GM19351 (cell line): Measurements from ENCODE around the gene AKAP10.
"Not testable (repeated sequence)": the region's sequence is repeated elsewhere in the genome, so short reads cannot be mapped to it uniquely, and the experiment has no call there.

Experiments used
- ATAC-seq: cut with Tn5 transposase; IDR thresholded peaks from one replicate; pipeline ENCODE4 v1.9.1; 2021; ENCODE audit warnings: mild to moderate bottlenecking, moderate library complexity; ENCODE audit not compliant: unreplicated experiment

Gene AKAP10

DNA sequence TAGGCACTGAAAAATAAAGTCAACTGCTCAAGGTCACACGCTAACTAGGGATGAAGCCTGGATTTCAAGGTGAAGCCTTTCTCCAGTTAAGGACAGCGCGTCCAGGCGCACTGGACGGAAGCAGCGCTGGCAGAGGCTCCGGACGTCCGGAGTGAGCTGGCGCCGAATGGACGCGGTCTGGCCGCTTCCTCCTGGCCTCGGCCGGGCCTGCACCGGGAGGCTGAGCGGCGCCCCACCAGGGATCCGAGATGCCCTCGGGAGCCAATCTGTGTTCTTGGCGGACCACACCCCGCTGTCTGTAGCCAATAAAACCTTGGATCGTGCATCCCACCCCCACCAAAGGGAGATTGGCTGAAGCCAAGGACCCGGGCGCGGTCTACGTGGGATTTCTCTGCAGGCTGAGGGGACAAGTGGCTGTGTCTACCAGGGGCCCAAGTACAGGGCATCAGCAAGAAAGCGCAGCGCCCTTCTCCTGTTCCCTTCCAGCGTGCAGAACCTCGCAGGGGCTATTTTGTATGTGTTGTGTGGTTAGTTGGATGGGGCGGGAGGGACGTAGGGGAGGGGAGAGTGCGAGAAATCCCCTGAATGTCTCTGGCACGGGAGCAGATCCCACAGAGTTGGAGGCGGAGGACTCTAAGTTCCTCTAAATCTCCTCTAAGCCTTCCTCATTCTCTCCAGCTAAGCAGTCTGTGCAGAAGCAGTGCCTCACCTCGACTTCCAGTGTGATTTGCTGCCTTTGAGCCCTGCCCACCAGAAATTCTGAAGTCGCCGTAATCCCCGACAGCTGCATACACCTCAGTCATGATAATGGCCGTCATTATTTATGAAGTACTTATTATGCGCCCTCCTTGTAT, 2.5 kb upstream of the AKAP10 start:
- ATAC-seq: no peak

DNA sequence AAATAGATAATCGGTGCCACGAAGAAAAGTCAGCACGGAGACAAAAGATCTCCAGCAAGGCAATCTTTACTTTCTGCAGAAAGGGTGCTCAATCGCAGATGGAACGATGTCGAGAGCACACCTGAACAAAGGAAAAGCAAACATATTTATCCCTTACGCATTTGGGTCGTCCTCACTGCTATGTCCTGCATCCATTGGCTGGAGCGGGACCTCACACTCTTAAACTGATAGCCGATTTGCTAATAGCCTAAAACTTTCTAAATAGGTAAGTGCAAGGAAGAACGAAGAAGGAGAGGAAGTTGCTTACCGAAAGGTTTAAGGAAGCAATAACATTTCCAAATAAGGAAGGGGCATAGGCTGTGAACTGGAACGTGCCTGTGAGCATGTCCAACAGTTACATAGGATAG, 1.2 kb upstream of the AKAP10 start:
- ATAC-seq: no peak

DNA sequence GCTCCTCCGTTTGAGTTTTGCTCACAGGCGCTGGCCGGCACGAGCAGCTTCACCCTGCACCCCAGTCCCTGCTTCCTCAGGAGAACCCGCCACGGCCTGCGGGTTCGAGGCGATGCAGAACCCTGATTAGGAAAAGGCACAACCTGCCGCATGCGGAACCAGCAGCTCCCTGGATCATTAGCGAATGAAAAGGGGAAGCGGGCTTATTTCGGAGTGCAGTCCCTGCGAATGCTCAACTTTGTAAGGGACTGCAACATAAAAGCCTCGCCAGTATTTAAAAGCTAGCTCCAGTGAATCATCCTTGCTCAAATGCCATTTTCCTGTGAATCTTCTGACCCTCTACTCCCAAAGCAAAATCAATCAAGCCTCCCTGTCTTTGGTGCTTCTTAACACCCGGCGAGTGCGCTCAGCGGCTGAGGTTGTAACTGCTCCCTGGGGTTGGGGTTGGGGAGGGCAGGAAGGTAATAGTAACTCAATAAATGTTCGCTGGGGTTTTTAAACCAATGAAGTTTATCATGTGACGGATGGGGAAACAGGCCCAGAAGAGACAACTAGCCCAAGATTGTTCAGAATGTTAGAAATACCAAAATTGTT, 678 bp upstream of the AKAP10 start:
- peak; percentile 18 for ATAC-seq

DNA sequence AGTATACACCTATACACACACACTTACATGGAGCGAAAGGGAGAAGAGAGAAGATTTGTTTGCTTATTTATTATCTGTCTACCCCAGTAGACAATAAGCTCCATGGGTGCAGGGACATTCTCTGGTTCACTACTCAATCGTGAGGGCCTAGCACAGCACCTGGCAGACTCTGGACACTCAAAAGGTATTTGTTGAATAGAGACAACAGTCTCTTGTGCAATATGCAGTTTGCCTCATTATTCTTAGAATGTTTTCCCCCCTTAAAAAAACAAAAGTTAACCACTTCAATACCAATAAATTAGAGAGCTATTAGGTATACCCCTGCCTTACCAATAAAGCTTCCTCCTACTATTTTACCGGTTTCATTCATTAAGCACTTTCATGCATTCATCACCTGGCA, 2.0 kb downstream of the AKAP10 start:
- ATAC-seq: no peak

DNA sequence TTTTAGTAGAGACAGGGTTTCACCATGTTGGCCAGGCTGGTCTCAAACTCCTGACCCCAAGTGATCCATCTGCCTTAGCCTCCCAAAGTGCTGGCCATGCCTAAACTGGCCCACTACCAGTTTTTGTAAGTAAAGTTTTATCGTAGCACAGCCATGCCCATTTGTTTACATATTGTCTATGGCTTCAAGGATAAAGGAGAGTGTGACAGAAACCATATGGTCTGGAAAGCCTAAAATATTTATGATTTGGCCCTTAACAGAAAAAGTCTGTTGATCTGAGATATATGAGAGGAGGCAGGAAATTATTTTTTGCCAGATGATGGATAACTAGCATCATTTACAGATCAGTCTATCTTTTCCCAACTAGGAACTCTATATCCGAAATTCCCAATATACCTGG, 4.5 kb downstream of the AKAP10 start:
- ATAC-seq: no peak

DNA sequence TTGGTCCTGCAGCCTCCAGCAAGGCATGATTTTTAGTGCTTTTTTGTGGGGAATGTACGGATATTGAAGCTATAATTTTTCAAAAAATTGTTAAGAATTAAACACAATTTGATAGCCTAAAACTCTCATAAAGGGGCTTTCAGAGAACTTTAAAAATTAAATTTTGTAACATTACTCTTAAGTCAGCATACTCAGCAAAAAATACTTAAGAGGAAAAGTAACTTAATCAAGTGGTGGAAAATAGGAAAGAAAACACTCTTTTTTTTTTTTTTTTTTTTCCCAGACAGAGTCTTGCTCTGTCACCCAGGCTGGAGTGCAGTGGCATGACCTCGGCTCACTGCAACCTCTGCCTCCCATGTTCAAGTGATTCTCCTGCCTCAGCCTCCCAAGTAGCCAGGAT, 14.7 kb downstream of the AKAP10 start:
- ATAC-seq: not testable (repeated sequence)

DNA sequence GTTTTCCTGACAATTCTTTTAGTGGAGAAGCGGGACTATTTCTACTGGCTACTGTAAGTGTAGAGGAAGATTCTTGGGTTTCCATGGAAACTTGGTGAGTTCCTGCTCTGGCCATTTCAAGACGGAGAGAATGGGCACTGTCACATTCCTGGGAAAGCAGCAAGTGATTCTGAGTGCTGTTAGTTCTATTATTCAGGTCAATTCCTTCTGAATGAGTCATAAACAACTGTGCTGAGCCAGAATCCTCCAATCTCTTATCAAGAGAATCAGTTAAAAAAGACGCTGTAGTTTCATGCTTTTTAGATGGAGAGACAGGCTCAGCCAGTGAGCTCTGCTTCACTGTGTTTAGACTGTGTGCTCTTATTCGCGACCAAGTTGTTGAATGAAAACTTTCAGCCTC, 19.6 kb downstream of the AKAP10 start:
- no peak for ATAC-seq

DNA sequence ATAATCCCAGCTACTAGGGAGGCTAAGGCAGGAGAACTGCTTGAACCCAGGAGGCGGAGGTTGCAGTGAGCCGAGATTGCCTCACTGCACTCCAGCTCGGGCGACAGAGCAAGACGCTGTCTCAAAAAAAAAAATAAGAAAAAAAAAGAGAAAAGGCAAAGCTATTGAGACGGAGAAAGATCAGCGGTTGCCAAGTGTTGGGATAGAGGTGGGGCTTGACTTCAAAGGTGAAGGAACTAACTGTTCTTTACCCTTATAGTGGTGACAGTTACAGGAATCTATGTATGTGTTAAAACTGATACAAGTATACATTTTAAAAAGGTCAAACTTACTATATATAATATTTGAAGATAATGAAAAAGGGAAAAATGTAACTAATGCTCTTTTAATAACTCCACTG, 22.5 kb downstream of the AKAP10 start:
- no peak for ATAC-seq

DNA sequence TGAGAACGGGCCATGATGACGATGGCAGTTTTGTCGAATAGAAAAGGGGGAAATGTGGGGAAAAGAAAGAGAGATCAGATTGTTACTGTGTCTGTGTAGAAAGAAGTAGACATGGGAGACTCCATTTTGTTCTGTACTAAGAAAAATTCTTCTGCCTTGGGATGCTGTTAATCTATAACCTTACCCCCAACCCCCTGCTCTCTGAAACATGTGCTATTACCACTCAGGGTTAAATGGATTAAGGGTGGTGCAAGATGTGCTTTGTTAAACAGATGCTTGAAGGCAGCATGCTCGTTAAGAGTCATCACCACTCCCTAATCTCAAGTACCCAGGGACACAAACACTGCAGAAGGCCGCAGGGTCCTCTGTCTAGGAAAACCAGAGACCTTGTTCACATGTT, 26.2 kb downstream of the AKAP10 start:
- not testable (repeated sequence) for ATAC-seq

DNA sequence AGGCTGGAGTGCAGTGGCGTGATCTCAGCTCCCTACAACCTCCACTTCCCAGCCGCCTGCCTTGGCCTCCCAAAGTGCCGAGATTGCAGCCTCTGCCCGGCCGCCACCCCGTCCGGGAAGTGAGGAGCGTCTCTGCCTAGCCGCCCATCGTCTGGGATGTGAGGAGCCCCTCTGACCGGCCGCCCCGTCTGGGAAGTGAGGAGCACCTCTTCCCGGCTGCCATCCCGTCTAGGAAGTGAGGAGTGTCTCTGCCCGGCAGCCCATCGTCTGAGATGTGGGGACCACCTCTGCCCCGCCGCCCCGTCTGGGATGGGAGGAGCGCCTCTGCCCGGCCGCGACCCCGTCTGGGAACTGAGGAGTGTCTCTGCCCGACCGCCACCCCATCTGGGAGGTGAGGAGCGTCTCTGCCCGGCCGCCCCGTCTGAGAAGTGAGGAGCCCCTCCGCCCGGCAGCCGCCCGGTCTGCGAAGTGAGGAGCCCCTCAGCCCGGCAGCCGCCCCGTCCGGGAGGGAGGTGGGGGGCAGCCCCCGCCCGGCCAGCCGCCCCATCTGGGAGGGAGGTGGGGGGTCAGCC, 26.9 kb downstream of the AKAP10 start:
- ATAC-seq: not testable (repeated sequence)

DNA sequence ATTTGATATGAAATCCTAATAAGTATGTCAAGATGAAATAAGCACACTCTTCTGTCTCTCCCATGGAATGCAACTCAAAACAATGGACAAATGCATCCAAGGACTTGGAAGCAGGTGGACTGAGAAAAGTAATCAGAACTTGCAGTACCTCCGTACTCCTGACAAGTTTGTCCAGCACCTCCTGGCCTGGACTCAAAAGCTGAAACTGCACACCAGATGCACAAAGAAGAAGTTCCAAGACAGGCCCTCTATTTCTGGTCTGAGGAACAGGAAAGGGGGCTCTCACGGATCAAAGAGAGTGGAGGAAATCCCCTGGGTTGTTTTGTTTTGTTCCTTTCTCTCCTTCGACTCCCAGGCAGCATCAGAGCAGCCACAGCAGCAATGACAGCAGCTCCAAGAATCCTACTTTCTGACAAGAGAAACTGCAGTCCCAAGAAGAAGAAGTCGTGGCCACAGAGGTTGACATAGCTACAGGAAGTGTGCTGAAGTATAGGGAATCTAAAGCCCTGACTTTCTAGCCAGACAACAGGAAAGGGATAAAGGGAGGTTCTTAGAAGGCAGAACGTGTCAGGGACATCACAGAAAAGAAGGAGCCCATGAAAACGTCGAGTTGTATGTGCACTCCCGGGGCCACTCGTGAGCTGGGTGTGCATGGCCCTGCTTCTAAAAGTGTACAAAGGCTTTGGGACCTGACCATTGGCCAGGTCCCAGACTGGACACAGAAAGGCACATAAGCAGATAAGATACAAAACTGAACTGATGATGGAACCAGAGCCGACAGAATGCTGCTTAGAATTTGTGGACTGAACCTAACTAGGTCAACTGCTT, 29.3 kb downstream of the AKAP10 start:
- no peak for ATAC-seq

DNA sequence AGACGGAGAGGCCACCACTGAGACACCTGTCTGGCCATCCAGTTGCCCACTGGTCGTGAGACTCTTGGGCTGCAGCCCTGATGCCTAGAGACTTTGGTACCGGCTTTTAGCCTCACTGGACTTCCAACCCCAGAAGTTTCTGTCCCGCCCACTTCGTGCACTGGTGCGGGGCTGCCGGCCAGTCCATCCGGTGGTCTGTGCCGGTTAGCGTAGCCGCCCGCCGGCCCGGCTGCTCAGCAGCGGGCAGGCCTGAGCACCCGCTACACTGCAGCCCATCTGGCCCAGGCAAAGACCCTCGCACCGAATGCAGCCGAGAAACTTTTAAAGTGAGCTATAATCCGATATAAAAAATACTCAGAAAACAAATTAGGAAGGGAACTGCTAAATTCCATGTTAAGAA, 30.7 kb downstream of the AKAP10 start:
- no peak for ATAC-seq

DNA sequence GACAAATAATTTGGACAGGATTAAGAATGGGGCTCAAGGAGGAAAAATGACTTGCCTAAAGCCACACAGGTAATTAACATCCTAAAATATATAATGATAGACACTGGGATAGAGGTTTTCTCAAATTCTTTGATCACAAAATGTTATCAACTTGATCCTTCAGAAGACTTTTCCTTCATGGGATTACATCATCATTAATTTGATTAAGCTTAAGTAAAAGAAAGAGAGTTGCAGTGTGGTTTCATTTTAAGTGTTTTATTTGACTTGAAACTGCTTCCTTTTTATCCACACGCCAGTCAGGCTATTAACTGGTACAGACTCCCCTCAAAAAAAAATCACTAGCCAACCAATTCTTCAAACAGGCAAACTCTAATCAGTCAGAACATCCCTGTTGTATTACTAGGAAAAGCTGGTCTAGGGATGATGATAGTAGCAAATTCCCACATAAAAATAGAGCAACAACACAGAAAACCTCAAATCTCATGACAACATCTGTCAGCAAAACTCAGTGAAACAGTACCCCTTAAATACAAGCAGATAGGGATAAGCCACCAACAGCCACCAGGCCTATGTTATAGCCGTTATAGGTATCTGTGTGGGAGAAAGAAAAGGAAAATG, 32.5 kb downstream of the AKAP10 start:
- no peak for ATAC-seq

DNA sequence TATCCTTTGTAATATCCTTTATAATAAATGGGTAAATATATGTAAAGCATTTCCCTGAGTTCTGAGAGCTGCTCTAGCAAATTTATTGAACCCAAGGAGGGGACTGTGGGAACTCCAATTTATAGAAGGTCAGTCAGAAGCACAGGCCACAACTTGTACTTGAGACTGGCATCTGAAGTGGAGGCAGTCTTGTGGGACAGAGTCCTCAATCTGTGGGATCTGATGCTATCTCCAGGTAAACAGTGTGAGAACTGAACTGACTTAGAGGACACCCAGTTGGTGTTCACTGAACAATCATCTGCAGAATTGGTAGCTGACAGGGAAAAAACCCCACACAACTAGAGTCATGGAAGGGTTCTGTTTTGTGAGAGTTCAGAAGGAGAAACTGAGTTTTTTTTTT, 34.0 kb downstream of the AKAP10 start:
- ATAC-seq: no peak

DNA sequence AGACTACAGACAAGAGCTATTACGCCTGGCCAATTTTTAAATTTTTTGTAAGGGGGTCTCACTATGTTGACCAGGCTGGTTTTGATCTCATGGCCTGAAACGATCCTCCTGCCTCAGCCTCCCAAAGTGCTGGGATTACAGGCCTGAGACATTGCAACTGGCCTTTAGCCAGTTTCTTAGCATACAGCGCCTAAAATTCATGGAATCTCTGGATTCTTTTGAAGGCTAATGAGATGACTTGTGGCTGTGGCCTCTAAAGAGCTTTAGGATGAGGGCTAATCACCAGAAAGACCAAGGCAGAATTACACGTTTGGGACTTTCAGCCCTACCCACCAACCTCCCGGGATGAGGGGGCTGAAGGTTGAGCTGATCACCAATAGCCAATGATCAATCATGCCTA, 34.6 kb downstream of the AKAP10 start:
- ATAC-seq: no peak

DNA sequence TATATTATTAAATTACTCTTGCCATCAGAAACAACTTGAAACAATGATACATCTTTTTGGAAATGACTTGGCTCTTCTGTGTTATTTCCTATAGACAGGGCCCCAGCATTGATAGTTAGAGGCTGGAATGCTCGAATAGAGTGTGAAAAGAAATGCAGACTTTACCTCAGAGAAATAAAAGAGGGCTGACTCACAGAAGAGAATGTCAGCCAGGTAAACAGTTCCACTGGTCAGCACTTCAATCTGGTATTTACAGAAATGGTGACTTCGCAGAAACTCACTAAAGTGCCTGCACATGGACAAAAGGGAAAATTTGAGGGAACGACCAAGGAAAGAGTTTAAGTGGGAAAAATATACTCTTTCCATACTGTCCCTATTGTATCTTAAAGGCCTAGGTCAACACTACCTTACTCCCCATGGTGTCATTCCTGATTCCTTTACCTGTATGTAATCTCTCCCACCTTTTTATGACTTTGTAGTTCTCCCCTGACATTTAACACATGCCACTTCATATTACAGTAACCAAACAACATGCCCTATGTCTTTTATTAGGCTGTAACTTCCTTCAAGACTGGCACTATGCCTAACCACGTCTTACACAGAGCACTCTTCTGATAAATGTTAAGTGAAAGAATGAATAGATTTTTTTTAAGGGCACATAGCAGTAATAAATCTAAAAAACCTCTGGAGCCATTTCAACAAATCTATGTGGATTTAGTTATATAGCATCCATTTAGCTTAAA, 36.7 kb downstream of the AKAP10 start:
- ATAC-seq: no peak

DNA sequence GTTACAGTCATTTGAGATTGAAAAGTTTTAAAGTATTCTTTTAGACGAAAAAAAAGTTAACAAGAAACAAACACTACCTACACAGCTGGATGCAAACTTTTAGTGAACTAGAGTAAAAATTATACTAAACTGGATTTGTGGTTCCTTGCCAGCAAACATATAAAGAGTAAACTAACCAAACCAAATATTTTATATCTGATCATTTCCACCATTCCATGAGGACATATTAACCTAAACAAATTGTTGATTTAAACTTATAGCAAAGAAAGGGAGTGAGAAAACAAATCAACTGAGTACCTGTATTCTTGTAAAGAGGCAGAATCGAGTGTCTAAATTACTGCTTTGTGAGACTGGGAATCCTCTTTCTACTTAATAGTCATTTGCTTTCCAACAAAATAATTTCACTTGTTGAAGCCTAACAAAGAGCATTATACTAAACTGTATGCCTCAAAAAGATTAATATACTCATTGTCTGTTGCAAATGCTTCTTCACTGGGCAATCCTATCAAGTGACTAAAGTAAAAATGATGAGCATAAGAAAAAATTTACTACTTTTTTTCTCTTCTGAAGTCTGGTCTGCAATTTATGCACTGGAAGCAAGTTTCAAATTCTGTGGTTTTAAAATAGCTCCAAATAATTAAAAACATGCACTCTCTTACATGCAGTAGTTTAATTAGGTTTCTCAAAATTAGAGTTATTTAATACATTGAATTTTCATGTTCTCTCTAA, 37.5 kb downstream of the AKAP10 start:
- ATAC-seq: no peak

DNA sequence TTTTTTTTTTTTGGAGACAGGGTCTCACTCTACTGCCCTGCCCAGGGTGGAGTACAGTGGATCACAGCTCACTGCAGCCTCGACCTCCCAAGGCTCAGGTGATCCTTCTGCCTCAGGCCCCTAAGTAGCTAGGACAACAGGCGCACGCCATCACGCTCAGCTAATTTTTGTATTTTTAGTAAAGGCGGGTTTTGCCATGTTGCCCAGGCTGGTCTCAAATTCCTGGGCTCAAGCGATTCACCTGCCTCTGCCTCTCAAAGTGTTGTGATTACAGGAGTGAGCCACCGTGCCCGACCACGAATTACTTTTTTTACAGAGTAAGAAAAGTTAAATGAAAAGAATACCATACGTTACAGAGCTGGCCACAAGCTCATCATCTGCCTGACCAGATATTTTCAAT, 38.9 kb downstream of the AKAP10 start:
- no peak for ATAC-seq

DNA sequence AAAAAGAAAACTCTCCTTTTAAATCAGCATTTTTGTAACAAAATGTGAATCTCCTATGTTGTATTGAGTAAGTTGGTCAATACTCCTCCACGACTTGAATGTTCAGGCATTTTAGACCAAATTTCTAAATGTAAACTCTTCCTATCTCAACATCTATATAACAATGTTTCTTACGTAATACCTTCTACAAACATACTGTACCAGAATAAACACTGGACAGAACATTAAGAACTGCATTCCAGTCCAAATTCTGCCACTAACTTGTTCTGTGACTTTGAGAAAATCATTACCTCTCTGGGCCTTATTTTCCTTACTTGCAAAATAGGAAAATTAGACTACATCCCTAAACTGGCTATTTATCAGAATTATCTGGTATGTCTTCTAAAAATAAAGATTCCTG, 40.1 kb downstream of the AKAP10 start:
- no peak for ATAC-seq

DNA sequence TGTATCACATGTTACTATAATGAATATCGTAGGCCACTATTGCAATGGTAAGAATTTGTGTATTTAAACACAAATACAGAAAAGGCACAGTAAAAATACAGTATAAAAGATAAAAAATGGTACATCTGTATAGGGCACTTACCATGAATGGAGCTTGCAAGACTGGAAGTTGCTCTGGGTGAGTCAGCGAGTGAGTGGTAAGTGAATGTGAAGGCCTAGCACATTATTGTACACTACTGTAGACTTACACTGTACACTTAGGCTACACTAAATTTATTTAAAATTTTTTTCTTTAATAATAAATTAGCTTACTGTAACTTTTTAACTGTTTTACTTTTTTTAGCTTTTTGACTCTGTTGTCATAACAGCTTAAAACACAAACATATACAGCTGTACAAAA, 42.5 kb downstream of the AKAP10 start:
- ATAC-seq: no peak
